ENCODE measurements around the gene TMC2. TPM values are rescaled to one million over a fixed set of nuclear protein-coding genes. Genes with fewer than 3 reads are reported as not detected.

TMC2 gene
- total and polyA plus RNA-seq, 2 of the 4 experiments (the other 2 are of a cell fraction), result not detected

- TF ChIP-seq MAZ (IDR thresholded peaks at IDR 0.05; ENCODE audit: borderline replicate concordance, low read depth, low read length) (no peak), CEBPB (IDR thresholded peaks at IDR 0.05; ENCODE audit: low read depth, low read length) (no peak), USF2 (IDR thresholded peaks at IDR 0.05; ENCODE audit: low read depth, low read length) (no peak), CTCF (conservative IDR thresholded peaks at IDR 0.05; ENCODE audit: low read depth, low read length) (no peak), CHD1 (IDR thresholded peaks at IDR 0.05; ENCODE audit: low read depth, low read length) (no peak), ELK1 (IDR thresholded peaks at IDR 0.05; ENCODE audit: borderline replicate concordance, low read depth, low read length) (no peak), FOS (IDR thresholded peaks at IDR 0.05; ENCODE audit: low read depth, low read length) (no peak)
- BruUV-seq (replicated peaks), result no TSS peak
- Histone ChIP-seq H3K4me1 (ENCODE audit: control insufficient read depth, insufficient read depth, low read length) (no peaks in the 10 kb centered on the region), H3K14ac (replicated peaks; ENCODE audit: low read depth, low read length) (no peak overlapping the region), H3K36me3 (ENCODE audit: control insufficient read depth, insufficient read depth, low read length) (no peaks in the 10 kb centered on the region), H3K4me3 (ENCODE audit: insufficient read depth, low read depth, low read length) (no peak overlapping the region), H3K27me3 (ENCODE audit: control insufficient read depth, insufficient read depth, low read length) (peaks cover 5% of the 10 kb centered on the region), H3K9ac (ENCODE audit: low read depth, low read length) (no peak overlapping the region), H2AK5ac (ENCODE audit: low read depth, low read length) (no peak overlapping the region), H2BK20ac (ENCODE audit: low read depth, low read length) (no peak overlapping the region), H4K8ac (ENCODE audit: low read depth in 2 of 2, low read length in 2 of 2) (no peak overlapping the region), H4K91ac (ENCODE audit: insufficient read depth, low read depth, low read length) (no peak overlapping the region), H3K23ac (ENCODE audit: low read depth, low read length) (no peak overlapping the region), H3K4ac (ENCODE audit: low read depth, low read length) (no peak overlapping the region), H3K27ac (ENCODE audit: insufficient read depth, low read length) (no peak overlapping the region), H2AFZ (replicated peaks; ENCODE audit: low read length, poor library complexity) (no peak overlapping the region), H2AK9ac (replicated peaks; ENCODE audit: low read depth, low read length, poor library complexity) (no peak overlapping the region), H4K5ac (ENCODE audit: low read depth, low read length) (no peak overlapping the region), H3K9me1 (ENCODE audit: insufficient read depth, low read length) (no peaks in the 10 kb centered on the region), H2BK120ac (ENCODE audit: low read depth, low read length) (no peak overlapping the region), H2BK5ac (ENCODE audit: low read depth, low read length, poor library complexity, severe bottlenecking) (no peak overlapping the region), H2BK15ac (ENCODE audit: low read depth, low read length) (no peak overlapping the region), H4K20me1 (ENCODE audit: insufficient read depth, low read length) (no peaks in the 10 kb centered on the region), H3K18ac (ENCODE audit: low read depth, low read length) (no peak overlapping the region), H3K56ac (ENCODE audit: extremely low read depth, insufficient read depth, low read length) (no peak overlapping the region), H3K9me3 (ENCODE audit: control insufficient read depth, insufficient read depth, low read length) (peaks cover 2% of the 10 kb centered on the region; the same call in 1 of the 2 replicates), H3K4me2 (ENCODE audit: low read depth, low read length) (no peak overlapping the region), H3K79me1 (ENCODE audit: low read depth in 1 of 2, low read length in 2 of 2) (no peaks in the 10 kb centered on the region)
- 58% methylated on average over 3 of the region's 6 CpGs; no CpG with 5 or more reads in 1 of the 2 experiments for WGBS, 2 experiments (ENCODE audit: extremely low coverage in 2 of 2, insufficient read length in 1 of 2)
- intact Hi-C loops (cut with micrococcal nuclease) (no loop called here), dilution Hi-C loops (cut with HindIII; ENCODE audit: low sequenced_read_pairs, unreplicated experiment) (no loop called here), in situ Hi-C loops (cut with MboI; ENCODE audit: low sequenced_read_pairs) (no loop called here)
- ChIA-PET CTCF (no interaction called here), POLR2A (ENCODE audit: unreplicated experiment) (no interaction called here)
- no peak for DNase-seq
- no peak for ATAC-seq (ENCODE audit: low read depth)
Observed at GRCh38 chr20:2610326-2610725, 74.0 kb downstream of the TMC2 start.
